ENCODE data around the gene ACTMAP. TPM values are rescaled to one million over a fixed set of nuclear protein-coding genes. Genes with fewer than 3 reads are reported as not detected.

The ACTMAP gene
- total RNA-seq, 2 experiments from 2014 or later = 13.5 to 15.6 TPM

GRCh38 chr19:40703029-40703755 lies 47.1 kb downstream of the ACTMAP start:
- no peak for DNase-seq
- ATAC-seq (ENCODE audit: low read depth) = no peak
- Mint-ChIP-seq H3K27ac (no peak overlapping the region), H3K36me3 (peaks cover 19% of the 10 kb centered on the region), H3K27me3 (no peaks in the 10 kb centered on the region), H3K4me1 (no peaks in the 10 kb centered on the region), H3K9me3 (no peaks in the 10 kb centered on the region), H3K4me3 (no peak overlapping the region)
- POLR2A ChIA-PET = no interaction called here

GRCh38 chr19:40702337-40703012 lies 47.8 kb downstream of the ACTMAP start:
- peaks cover 18% of the 10 kb centered on the region for H3K36me3 Mint-ChIP-seq
- no peaks in the 10 kb centered on the region for H3K9me3 Mint-ChIP-seq
- no peak overlapping the region for H3K4me3 Mint-ChIP-seq
- no peaks in the 10 kb centered on the region for H3K27me3 Mint-ChIP-seq
- POLR2A ChIA-PET = no interaction called here
- no peaks in the 10 kb centered on the region for H3K4me1 Mint-ChIP-seq
- DNase-seq = no peak
- no peak overlapping the region for H3K27ac Mint-ChIP-seq
- no peak for ATAC-seq (ENCODE audit: low read depth)

GRCh38 chr19:40701758-40702157 lies 48.5 kb downstream of the ACTMAP start:
- ATAC-seq (ENCODE audit: low read depth) = no peak
- no peak overlapping the region for H3K27ac Mint-ChIP-seq
- H3K4me1 Mint-ChIP-seq = no peaks in the 10 kb centered on the region
- H3K36me3 Mint-ChIP-seq = peaks cover 18% of the 10 kb centered on the region
- H3K9me3 Mint-ChIP-seq = no peaks in the 10 kb centered on the region
- H3K27me3 Mint-ChIP-seq = no peaks in the 10 kb centered on the region
- POLR2A ChIA-PET = no interaction called here
- DNase-seq = no peak
- no peak overlapping the region for H3K4me3 Mint-ChIP-seq

- ATAC-seq (ENCODE audit: low read depth) (no peak), DNase-seq (no peak)
- Mint-ChIP-seq H3K4me1 (no peaks in the 10 kb centered on the region), H3K27me3 (no peaks in the 10 kb centered on the region), H3K27ac (no peak overlapping the region), H3K36me3 (peaks cover 19% of the 10 kb centered on the region), H3K4me3 (no peak overlapping the region), H3K9me3 (no peaks in the 10 kb centered on the region)
- POLR2A ChIA-PET = interaction anchor here (1.2 kb wide), 1 partner anchor 9 kb away, joined by 3 read pairs; no protein-coding TSS in a partner anchor
Observed at GRCh38 chr19:40700083-40700482, 50.2 kb downstream of the ACTMAP start.

- Mint-ChIP-seq H3K4me1 (no peaks in the 10 kb centered on the region), H3K27me3 (no peaks in the 10 kb centered on the region), H3K27ac (no peak overlapping the region), H3K4me3 (no peak overlapping the region), H3K9me3 (no peaks in the 10 kb centered on the region), H3K36me3 (peaks cover 7% of the 10 kb centered on the region)
- no peak for DNase-seq
- no peak for ATAC-seq (ENCODE audit: low read depth)
- POLR2A ChIA-PET = no interaction called here
Observed at GRCh38 chr19:40697007-40697406, 53.3 kb downstream of the ACTMAP start.

GRCh38 chr19:40695881-40696280 lies 54.4 kb downstream of the ACTMAP start:
- no peak overlapping the region for H3K4me3 Mint-ChIP-seq
- peaks cover 7% of the 10 kb centered on the region for H3K36me3 Mint-ChIP-seq
- H3K27me3 Mint-ChIP-seq = no peaks in the 10 kb centered on the region
- H3K9me3 Mint-ChIP-seq = no peaks in the 10 kb centered on the region
- POLR2A ChIA-PET = no interaction called here
- ATAC-seq (ENCODE audit: low read depth) = no peak
- no peak for DNase-seq
- peaks cover under 1% of the 10 kb centered on the region for H3K4me1 Mint-ChIP-seq
- H3K27ac Mint-ChIP-seq = no peak overlapping the region

GRCh38 chr19:40693896-40694295 lies 56.4 kb downstream of the ACTMAP start:
- POLR2A ChIA-PET = no interaction called here
- Mint-ChIP-seq H3K4me1 (peaks cover 3% of the 10 kb centered on the region), H3K9me3 (no peaks in the 10 kb centered on the region), H3K36me3 (peaks cover 7% of the 10 kb centered on the region), H3K27ac (no peak overlapping the region), H3K27me3 (no peaks in the 10 kb centered on the region), H3K4me3 (no peak overlapping the region)
- ATAC-seq (ENCODE audit: low read depth) (no peak), DNase-seq (no peak)

GRCh38 chr19:40693150-40693788 lies 57.0 kb downstream of the ACTMAP start:
- H3K9me3 Mint-ChIP-seq = no peaks in the 10 kb centered on the region
- no peak overlapping the region for H3K4me3 Mint-ChIP-seq
- H3K36me3 Mint-ChIP-seq = peaks cover 5% of the 10 kb centered on the region
- H3K27ac Mint-ChIP-seq = no peak overlapping the region
- POLR2A ChIA-PET = interaction anchor here (0.7 kb wide), 1 partner anchor 497 kb away, joined by 3 read pairs; no protein-coding TSS in a partner anchor
- peaks cover 3% of the 10 kb centered on the region for H3K4me1 Mint-ChIP-seq
- no peak for ATAC-seq (ENCODE audit: low read depth)
- no peaks in the 10 kb centered on the region for H3K27me3 Mint-ChIP-seq
- DNase-seq = no peak

- peaks cover 3% of the 10 kb centered on the region for H3K4me1 Mint-ChIP-seq
- POLR2A ChIA-PET = no interaction called here
- H3K9me3 Mint-ChIP-seq = no peaks in the 10 kb centered on the region
- H3K36me3 Mint-ChIP-seq = peaks cover 3% of the 10 kb centered on the region
- no peak overlapping the region for H3K4me3 Mint-ChIP-seq
- no peak overlapping the region for H3K27ac Mint-ChIP-seq
- H3K27me3 Mint-ChIP-seq = no peaks in the 10 kb centered on the region
- ATAC-seq (ENCODE audit: low read depth) (no peak), DNase-seq (no peak)
Observed at GRCh38 chr19:40692212-40692551, 58.1 kb downstream of the ACTMAP start.

- Mint-ChIP-seq H3K36me3 (peaks cover 3% of the 10 kb centered on the region), H3K4me1 (peaks cover 3% of the 10 kb centered on the region), H3K27ac (no peak overlapping the region), H3K9me3 (no peaks in the 10 kb centered on the region), H3K27me3 (no peaks in the 10 kb centered on the region), H3K4me3 (peak overlapping the region; percentile 44)
- ATAC-seq (ENCODE audit: low read depth) = no peak
- no peak for DNase-seq
- POLR2A ChIA-PET = interaction anchor here (0.5 to 1.7 kb wide), 4 partner anchors 8 to 83 kb away, joined by 3 to 5 read pairs (median 4); partner anchors contain the start of genes ACTMAP, COQ8B and ITPKC
Observed at GRCh38 chr19:40691421-40692211, 58.7 kb downstream of the ACTMAP start.

Other genes with a start within 250 kb of the ACTMAP start
- gene SHKBP1, start 173.6 kb downstream of the ACTMAP start, total RNA-seq = 100 to 1,000 TPM; 139 to 140 TPM
- gene LTBP4, start 149.1 kb downstream of the ACTMAP start, total RNA-seq = 10 to 100 TPM; 83.3 to 94.0 TPM
- 10 to 100 TPM in 1 of 2 experiments, 1 to 10 TPM in 1; 9.9 to 11.7 TPM for gene NUMBL, start 59.8 kb downstream of the ACTMAP start, total RNA-seq
- gene COQ8B, start 33.6 kb downstream of the ACTMAP start, total RNA-seq = 10 to 100 TPM; 35.8 to 36.8 TPM
- gene ITPKC, start 33.4 kb downstream of the ACTMAP start, total RNA-seq = 1 to 10 TPM; 7.1 TPM
- gene SNRPA, start 726 bp upstream of the ACTMAP start, total RNA-seq = 100 to 1,000 TPM; 145 to 157 TPM
- gene MIA, start 25.0 kb upstream of the ACTMAP start, total RNA-seq = 1 to 10 TPM; 3.0 TPM
- gene RAB4B, start 27.8 kb upstream of the ACTMAP start, total RNA-seq = 10 to 100 TPM; 53.1 to 57.7 TPM
- 100 to 1,000 TPM; 158 to 159 TPM for gene EGLN2, start 48.7 kb upstream of the ACTMAP start, total RNA-seq
- under 1 TPM; 0.28 to 0.55 TPM for gene CYP2A6, start 100.0 kb upstream of the ACTMAP start, total RNA-seq
- gene CYP2A7, start 131.8 kb upstream of the ACTMAP start, total RNA-seq = not detected
- gene CYP2B6, start 240.8 kb upstream of the ACTMAP start, total RNA-seq = not detected

Measured in activated naive CD8-positive, alpha-beta T cell treated with anti-CD3 and anti-CD28 coated beads, Interleukin-2, amount 10 ng/mL, durations not matched to agents 7 days and 5 days (primary cell).